HG03469 (cell line): ENCODE data around the gene CDC42BPB.

Experiments used
- ATAC-seq: cut with Tn5 transposase; IDR thresholded peaks from one replicate; pipeline ENCODE4 v1.9.1; 2021; ENCODE audit warnings: mild to moderate bottlenecking, moderate library complexity, moderate number of reproducible peaks; ENCODE audit not compliant: unreplicated experiment

CDC42BPB gene

DNA sequence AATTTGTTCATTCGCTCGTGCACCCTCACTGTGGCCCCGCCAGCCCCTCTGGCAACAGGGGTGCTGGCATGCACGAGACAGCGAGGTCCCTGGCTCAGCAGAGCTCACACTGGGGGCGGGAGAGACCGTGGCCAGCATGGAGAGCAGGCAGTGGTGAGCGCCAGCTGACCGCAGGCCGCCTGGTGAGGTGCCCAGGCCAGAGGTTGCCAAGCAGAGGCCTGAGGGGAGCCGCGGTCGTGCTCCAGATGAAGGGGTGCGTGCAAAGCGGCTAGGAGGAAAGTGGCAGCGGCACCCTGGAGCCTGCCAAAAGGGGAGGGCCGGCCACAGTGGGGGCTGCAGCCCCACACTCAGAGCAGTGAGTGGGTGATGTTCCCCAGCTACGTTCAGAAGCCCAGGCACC lies 56.1 kb downstream of the CDC42BPB start:
- ATAC-seq, result no peak

DNA sequence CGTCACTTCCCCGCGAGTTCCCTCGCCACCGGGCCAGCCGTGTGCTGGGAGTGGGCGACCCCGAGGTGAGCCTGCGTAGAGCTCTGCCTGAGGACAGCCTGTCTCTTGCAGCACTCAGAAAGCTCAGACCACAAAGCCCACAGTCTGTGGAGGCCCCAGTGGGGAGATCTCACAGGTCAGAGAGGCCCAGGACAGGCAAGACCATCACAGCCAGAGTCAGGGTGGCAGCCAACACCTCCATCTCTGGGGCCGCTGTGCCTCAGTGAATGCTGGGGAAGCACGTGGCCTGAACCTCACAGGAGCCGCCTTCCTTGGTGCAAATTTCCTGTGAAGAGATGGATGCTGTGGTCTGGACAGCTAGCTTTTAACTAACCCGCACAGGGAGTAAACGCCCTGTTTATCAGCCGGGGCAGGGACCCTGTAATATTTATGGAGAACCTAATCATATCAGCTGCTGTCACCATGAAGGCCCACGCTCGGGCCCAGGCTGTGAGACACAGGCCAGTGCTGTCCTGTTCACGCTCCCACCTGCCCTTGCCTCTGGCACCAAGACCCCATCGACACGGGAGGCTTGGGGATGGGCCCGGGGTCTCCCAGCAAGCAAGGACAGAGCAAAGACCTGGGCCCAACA lies 56.9 kb downstream of the CDC42BPB start:
- no peak for ATAC-seq

- no peak for ATAC-seq
Measured at GRCh38 chr14:102999227-102999895, 58.0 kb downstream of the CDC42BPB start.

DNA sequence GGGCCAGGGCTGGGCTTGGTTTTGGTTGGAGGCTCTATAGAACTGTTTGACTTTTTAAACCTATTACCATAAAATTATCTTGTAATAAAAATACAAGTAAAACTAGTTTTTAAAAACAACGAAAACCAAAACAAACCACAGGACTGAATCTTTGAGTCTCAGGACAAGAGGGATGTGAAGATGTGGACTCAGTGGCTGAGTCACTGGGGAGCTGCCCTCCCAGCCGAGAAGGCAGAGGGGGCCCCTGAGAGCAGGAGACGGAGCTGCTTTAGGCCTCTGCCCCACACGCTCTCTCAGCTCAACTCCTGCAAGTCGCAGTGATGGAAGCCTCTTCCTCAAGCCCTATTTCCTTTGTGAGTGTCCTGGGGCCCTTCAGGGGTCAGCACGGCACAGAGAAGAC lies 59.0 kb downstream of the CDC42BPB start:
- ATAC-seq, result no peak

GRCh38 chr14:102996941-102997340 lies 60.4 kb downstream of the CDC42BPB start:
- ATAC-seq, result no peak

GRCh38 chr14:102994689-102995088 lies 62.7 kb downstream of the CDC42BPB start:
- no peak for ATAC-seq

DNA sequence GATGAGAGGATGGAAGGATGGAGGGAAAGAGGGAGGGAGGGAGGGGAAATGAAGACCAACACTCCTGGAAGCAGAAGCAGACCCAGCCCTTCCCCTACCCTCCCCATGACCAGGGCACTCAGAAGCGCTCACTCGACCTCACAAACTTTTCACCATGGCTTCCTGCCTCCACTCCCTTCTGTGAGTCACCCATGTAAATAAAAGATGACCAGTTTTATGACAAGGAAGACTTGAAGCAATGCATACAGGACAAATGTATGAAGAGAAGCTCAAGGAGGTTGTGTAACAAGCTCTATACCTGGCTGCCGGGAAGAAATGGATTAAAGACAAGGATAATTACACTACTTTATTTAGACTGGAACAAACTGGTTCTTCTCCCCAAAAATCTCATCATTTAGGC lies 63.8 kb downstream of the CDC42BPB start:
- no peak for ATAC-seq

DNA sequence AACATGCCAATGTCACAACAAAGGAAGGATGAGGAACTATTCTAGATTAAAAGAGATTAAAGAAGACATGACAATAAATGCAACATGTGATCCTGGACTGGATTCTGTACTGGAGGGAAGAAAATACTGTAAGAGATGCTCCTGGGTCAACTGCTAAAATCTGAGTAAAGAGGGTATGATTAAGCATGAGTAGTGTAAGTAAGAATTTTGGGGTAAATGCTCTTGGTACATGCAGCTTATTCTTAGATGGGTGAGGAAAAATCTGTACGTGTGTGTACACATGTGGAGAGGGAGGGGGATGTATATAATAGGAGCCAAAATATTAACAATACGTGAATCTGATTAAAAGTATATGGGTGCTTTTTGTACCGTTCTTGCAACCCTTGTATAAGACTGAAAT lies 66.0 kb downstream of the CDC42BPB start:
- no peak for ATAC-seq

DNA sequence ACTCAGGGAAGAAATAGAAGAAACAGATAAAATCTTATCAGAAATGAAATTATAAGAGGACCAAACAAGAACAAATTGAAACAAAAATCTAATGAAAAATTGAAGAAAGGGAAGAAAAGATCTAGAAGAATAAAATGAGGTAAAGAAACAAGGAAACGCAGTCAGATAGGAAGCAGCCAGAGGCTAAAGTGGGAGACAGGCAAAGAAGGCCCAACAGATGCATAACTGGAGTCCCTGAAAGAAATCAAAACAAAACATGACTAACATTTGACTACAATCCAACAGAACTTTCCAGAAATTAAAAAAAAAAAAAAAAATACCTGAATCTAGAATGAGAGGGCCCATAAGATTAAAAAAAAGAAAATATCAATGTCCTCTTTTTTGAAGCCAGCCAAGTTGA lies 69.3 kb downstream of the CDC42BPB start:
- no peak for ATAC-seq

GRCh38 chr14:102986810-102987579 lies 70.4 kb downstream of the CDC42BPB start:
- ATAC-seq, result no peak

DNA sequence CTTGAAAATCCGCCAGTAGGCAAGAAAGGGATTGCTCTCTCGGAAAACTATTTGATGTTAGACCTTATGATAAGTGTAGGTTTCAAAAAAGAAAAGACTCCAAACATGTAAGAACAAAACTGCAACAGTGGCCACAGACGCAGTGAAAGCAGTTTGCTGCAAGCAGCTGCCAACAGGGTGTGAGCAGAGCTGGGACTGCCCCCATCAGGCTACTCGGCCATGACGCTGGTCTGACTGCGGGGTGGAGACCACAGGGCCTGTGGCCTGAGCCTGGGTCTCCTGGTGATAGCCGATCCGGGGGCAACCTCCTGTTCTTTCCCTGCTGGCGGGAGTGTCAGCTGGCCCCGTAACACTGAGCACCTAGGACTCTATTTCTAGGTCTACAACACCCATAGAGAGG lies 71.7 kb downstream of the CDC42BPB start:
- no peak for ATAC-seq

GRCh38 chr14:102984336-102985102 lies 72.8 kb downstream of the CDC42BPB start:
- ATAC-seq, result no peak

- no peak for ATAC-seq
Measured at GRCh38 chr14:102983496-102983895, 73.9 kb downstream of the CDC42BPB start.

GRCh38 chr14:102982852-102983470 lies 74.4 kb downstream of the CDC42BPB start:
- ATAC-seq, result no peak

DNA sequence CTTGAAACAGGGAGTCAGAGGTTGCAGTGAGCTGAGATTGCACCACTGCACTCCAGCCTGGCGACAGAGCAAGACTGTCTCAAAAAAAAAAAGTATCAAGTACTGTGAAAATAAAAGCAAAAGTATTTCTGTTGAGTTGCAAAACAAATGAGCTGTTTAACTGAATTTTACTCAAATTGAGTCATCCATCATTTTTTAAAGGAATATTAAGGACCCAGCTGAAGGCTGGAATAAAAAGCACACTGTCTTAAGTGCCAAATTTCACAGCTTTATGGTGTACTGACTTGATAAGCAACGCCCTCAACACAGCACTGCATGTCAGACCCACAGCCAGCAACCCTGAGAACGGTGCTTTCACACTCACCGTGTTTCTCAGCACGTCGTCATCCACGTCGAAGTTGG lies 76.9 kb downstream of the CDC42BPB start:
- ATAC-seq, result no peak

DNA sequence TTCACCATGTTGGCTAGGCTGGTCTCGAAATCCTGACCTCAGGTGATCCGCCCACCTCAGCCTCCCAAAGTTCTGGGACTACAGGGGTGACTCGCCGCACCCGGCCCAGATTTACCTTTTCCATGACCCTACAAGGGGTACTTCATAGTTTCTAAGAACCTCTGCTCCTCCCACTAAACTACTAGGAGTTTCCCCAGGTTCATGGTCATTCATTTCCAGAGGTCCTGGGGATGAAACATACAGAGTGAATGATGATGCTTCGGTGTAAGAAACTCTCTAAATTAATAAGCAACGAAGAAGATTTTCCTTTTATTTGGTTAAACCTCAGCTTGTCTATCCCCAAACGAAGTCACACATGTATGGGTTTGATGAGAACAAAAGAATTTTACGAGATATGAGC lies 77.9 kb downstream of the CDC42BPB start:
- ATAC-seq, result no peak

- ATAC-seq, result no peak
Measured at GRCh38 chr14:102977475-102977874, 79.9 kb downstream of the CDC42BPB start.

DNA sequence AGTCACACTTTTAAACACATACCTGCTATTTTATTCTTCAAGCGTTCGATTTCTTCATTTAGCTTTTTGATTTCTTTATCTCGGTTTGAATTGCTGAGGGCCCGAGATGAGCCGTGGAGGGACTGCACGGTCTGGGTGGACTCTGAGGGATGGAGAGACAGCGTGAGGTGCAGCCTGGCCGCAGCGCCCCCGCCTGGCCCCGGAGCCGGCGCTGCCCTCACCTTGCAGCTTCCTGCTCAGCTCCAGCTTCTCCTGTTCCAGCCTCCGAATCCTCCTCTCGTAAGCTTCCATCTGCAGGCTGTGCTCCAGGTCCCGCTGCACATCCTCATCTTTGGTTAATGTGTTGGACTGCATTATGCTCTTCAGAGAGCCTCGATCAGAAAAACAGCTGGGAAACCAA lies 81.7 kb downstream of the CDC42BPB start:
- no peak for ATAC-seq

DNA sequence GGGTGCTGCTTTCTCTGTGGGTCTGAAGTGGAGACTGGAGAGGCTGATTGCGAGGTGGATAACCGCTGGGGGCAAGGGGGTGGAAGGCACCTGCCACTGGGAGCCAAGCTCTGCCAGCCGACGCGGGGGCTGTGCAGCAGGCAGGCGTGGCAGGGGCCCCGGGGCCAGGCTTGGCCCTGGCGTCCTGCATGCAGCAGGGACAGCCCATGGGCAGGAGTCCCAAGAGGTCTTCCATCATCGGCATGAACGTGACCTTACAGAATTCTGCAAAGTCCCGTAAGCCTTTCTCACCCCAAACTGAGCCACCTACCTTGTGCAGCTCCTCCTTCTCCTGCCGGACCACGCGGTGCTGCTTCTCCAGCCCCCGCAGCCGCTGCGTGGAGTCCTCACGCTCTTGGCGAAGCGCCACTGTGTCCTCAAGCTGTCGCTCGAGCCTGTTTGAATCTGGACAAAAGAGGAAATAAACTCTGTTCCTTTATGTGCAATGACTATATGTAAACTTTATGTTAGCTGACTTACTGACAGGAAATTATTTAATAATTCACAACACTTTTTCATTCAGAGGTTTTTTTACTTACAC lies 83.6 kb downstream of the CDC42BPB start:
- no peak for ATAC-seq

GRCh38 chr14:102971836-102972606 lies 85.3 kb downstream of the CDC42BPB start:
- no peak for ATAC-seq
